Thoracic aorta (tissue), 2 donors: Measurements from ENCODE around the gene OR10R2. TPM values are rescaled to one million over a fixed set of nuclear protein-coding genes. Genes with fewer than 3 reads are reported as not detected.

Source experiments
- ATAC-seq: fragments of 150-250 bp; one replicate; pipeline ENCODE4 v1.8.0; 2017; ENCODE audit warnings: low read depth; ENCODE audit not compliant: insufficient number of reproducible peaks, low FRiP score
- DNase-seq: peaks from one replicate; pipeline ENCODE4 v3.0.0-alpha.2; 2020; ENCODE audit warnings: low spot score
- H3K27ac ChIP-seq, 2 donors: fragments of 200-600 bp; sonication (generic); 1 replicate in 1 of 2; 2 replicates in 1 of 2; pipeline ENCODE4 v1.5.1; 2016; ENCODE audit warnings: mild to moderate bottlenecking in 2 of 2, moderate library complexity in 2 of 2
- H3K27me3 ChIP-seq: fragments of 200-600 bp; sonication (generic); replicated peaks from 2 replicates; pipeline ENCODE4 v1.6.0; 2016; ENCODE audit warnings: mild to moderate bottlenecking; ENCODE audit not compliant: insufficient read depth
- H3K36me3 ChIP-seq: fragments of 200-600 bp; sonication (generic); one replicate; pipeline ENCODE4 v1.5.1; 2016
- H3K4me1 ChIP-seq, 2 donors: fragments of 200-600 bp; sonication (generic); 1 replicate in 1 of 2; 2 replicates in 1 of 2; pipeline versions ENCODE4 v1.5.1 to v1.6.0; 2016; ENCODE audit warnings: low read depth in 2 of 2, mild to moderate bottlenecking in 1 of 2; ENCODE audit not compliant: control insufficient read depth in 1 of 2
- H3K4me3 ChIP-seq: fragments of 200-600 bp; sonication (generic); 2 replicates; pipeline ENCODE4 v1.5.1; 2016; ENCODE audit warnings: mild to moderate bottlenecking
- H3K9me3 ChIP-seq: fragments of 200-600 bp; sonication (generic); 2 replicates; pipeline ENCODE4 v1.5.1; 2016
- total RNA-seq, 2 donors: library from RNA; depleted of rRNA; stranded (reverse); fragments of >200 nt; gene quantifications; one replicate each; pipeline versions ENCODE4 v1.1.0 to v1.2.3, GENCODE V29; 2016
- TF ChIP-seq, protein P1 (sequence below): fragments of 200-600 bp; sonication (generic); IDR thresholded peaks from one replicate; pipeline ENCODE4 v1.5.1; 2019; ENCODE audit warnings: antibody characterized with exemption

Gene OR10R2
- total RNA-seq, 2 donors from 2014 or later: not detected

DNA sequence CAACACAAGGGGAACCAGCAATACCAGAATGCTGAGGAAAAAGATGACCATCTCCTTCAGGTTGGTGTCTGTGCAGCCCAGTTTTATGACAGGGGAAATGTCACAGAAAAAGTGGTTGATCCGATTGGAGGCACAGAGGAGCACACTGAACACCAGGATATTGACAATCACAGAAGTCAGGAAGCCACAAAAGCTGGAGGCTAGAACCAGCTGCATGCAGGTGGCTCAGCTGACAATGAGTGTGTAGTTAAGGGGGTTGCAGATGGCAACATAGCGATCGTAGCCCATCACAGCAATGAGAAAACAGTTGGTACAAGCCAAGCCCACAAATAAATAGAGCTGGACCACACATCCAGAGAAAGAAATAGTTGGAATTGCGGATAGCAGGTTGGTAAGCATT, 26.6 kb upstream of the OR10R2 start:
- no peak for ATAC-seq
- H3K36me3 ChIP-seq: no peaks in the 10 kb centered on the region
- H3K9me3 ChIP-seq: no peaks in the 10 kb centered on the region
- H3K27ac ChIP-seq: no peak overlapping the region
- no peaks in the 10 kb centered on the region for H3K27me3 ChIP-seq
- no peak for DNase-seq
- H3K4me1 ChIP-seq: no peaks in the 10 kb centered on the region
- TF ChIP-seq, protein P1, sequence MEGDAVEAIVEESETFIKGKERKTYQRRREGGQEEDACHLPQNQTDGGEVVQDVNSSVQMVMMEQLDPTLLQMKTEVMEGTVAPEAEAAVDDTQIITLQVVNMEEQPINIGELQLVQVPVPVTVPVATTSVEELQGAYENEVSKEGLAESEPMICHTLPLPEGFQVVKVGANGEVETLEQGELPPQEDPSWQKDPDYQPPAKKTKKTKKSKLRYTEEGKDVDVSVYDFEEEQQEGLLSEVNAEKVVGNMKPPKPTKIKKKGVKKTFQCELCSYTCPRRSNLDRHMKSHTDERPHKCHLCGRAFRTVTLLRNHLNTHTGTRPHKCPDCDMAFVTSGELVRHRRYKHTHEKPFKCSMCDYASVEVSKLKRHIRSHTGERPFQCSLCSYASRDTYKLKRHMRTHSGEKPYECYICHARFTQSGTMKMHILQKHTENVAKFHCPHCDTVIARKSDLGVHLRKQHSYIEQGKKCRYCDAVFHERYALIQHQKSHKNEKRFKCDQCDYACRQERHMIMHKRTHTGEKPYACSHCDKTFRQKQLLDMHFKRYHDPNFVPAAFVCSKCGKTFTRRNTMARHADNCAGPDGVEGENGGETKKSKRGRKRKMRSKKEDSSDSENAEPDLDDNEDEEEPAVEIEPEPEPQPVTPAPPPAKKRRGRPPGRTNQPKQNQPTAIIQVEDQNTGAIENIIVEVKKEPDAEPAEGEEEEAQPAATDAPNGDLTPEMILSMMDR: no peak
- H3K4me3 ChIP-seq: no peak overlapping the region

DNA sequence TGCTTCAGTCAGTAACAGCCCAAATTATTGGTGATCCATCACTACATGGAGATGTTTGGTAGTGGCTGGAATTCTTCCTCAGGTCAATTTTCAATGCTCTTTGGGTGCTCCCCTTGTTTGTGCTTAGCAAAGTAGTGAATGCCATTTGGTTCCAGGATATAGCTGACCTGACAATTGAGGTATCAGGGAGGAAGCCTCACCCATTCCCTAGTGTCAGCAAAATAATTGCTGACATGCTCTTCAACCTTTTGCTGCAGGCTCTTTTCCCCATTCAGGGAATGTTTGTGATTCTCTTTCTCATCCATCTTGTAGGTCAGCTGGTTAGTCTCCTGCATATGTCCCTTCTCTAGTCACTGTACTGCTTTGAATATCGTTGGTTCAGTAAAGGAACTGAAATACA, 17.5 kb upstream of the OR10R2 start:
- DNase-seq: no peak
- TF ChIP-seq, protein P1: no peak
- Histone ChIP-seq H3K4me3 (no peak overlapping the region), H3K27me3 (no peaks in the 10 kb centered on the region), H3K4me1 (no peaks in the 10 kb centered on the region), H3K36me3 (no peaks in the 10 kb centered on the region), H3K9me3 (no peaks in the 10 kb centered on the region), H3K27ac (no peak overlapping the region)
- ATAC-seq: no peak

DNA sequence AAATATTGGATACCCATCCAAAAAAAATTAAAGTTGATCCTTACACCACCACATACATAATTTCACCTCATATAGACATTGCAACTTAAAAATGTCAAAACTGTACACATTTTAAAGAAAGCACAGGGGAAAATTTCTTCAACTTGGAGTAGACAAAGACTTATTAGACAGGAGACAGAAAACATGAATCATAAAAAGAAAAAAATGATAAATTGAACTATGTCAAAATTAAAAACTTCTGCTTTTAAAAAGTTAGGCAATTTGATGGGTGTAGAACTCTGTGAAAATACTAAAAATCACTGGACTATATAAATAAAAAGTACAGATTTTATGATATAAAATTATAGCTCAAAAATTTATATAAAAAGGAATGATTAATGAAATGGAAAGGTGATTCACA, 14.8 kb upstream of the OR10R2 start:
- H3K36me3 ChIP-seq: no peaks in the 10 kb centered on the region
- no peaks in the 10 kb centered on the region for H3K27me3 ChIP-seq
- no peak overlapping the region for H3K4me3 ChIP-seq
- no peak overlapping the region for H3K27ac ChIP-seq
- ATAC-seq (no peak), DNase-seq (no peak)
- TF ChIP-seq, protein P1: no peak
- H3K9me3 ChIP-seq: no peaks in the 10 kb centered on the region
- no peaks in the 10 kb centered on the region for H3K4me1 ChIP-seq

DNA sequence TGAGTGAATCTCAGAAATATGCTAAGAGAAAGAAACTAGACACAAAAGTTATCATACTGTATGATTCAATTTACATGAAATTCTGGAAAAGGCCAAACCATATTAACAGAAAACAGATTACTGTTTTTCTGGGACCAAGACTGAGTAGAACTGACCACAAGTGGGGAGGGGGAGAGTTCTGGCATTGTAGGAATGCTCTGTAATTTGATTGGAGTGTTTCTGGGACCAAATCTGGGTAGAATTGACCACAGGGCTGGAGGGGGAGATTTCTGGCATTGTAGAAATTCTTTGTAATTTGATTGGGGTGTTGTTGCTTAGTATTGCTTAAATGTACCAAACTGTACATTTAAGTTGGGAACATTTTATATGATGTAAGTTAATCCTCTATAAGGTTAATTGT, 13.8 kb upstream of the OR10R2 start:
- no peaks in the 10 kb centered on the region for H3K27me3 ChIP-seq
- H3K27ac ChIP-seq: no peak overlapping the region
- no peak for ATAC-seq
- H3K36me3 ChIP-seq: no peaks in the 10 kb centered on the region
- H3K4me1 ChIP-seq: no peaks in the 10 kb centered on the region
- TF ChIP-seq, protein P1: no peak
- H3K9me3 ChIP-seq: no peaks in the 10 kb centered on the region
- no peak for DNase-seq
- no peak overlapping the region for H3K4me3 ChIP-seq

DNA sequence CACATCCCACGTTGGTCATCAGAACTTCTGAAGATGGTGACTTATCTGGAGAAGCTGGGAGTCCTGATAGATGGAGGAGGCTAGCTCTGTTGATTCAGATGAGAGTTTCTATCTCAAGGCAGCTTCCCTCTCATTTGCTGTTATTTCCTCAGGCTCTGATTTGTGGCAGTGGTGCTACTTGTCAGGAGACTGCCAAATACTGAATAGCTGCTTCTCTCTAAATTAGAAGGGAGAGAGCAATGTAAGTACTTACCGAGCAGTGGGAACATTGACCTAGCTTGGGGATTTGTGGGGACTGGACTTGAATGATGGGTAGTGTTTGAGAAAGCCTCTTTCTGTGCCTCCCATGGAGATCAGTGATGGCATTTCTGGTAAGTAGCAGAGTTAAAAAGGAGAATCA, 10.5 kb upstream of the OR10R2 start, which contains the start of gene OR10K1:
Gene OR10K1 (plus strand): TSS at position 301 of the 400 bp plus-strand sequence. CDS start 3,728 bp downstream, outside the sequence.
- H3K36me3 ChIP-seq: no peaks in the 10 kb centered on the region
- no peak within 1 kb of the TSS for H3K4me3 ChIP-seq
- no peak within 1 kb of the TSS for H3K27ac ChIP-seq
- ATAC-seq (no peak), DNase-seq (no peak)
- H3K27me3 ChIP-seq: no peaks in the 10 kb centered on the region
- no peaks in the 10 kb centered on the region for H3K4me1 ChIP-seq
- TF ChIP-seq, protein P1: no peak
- H3K9me3 ChIP-seq: no peaks in the 10 kb centered on the region
